H1 (cell line): ENCODE data around the gene ZNF385C. TPM values are rescaled to one million over a fixed set of nuclear protein-coding genes. Genes with fewer than 3 reads are reported as not detected.
A peak's percentile ranks its signal among the peaks of the same experiment; 100 is the strongest.

Experiments
- CTCF ChIA-PET: fragments of 300-600 bp; sonication (Branson Sonifier 250); formaldehyde crosslinking; loops from one replicate; lab custom pipeline; 2021; ENCODE audit not compliant: partially characterized antibody; lab: Charles Lee
- POLR2A ChIA-PET: fragments of 300-600 bp; sonication (Branson Sonifier 250); formaldehyde crosslinking; loops from one replicate; lab custom pipeline; 2021; ENCODE audit warnings: inconsistent platforms; ENCODE audit not compliant: partially characterized antibody; lab: Charles Lee
- DNase-seq, 2 experiments: peaks; one replicate each; pipeline versions ENCODE4 v3.0.0 to v3.0.0-alpha.2; 2010 to 2022; ENCODE audit warnings: low spot score in 2 of 2, low read depth in 1 of 2, mixed read lengths in 1 of 2
- FAIRE-seq: peaks from 2 replicates; lab custom pipeline; 2011; peaks lifted over from hg19 to GRCh38; lab: Jason Lieb, UNC
- H2AFZ ChIP-seq: 2 replicates; pipeline ENCODE4 v1.8.1; 2012; ENCODE audit warnings: low read length, inconsistent platforms
- H2AK5ac ChIP-seq: 2 replicates; pipeline ENCODE4 v1.6.1; 2013; ENCODE audit warnings: low read depth, low read length
- H2BK120ac ChIP-seq: replicated peaks from 2 replicates; pipeline ENCODE3; 2013; ENCODE audit warnings: low read depth, low read length, inconsistent platforms
- H2BK12ac ChIP-seq: 2 replicates; pipeline ENCODE4 v1.6.1; 2013; ENCODE audit warnings: low read depth, low read length
- H2BK15ac ChIP-seq: 2 replicates; pipeline ENCODE4 v1.6.1; 2013; ENCODE audit warnings: low read length
- H2BK20ac ChIP-seq: 2 replicates; pipeline ENCODE4 v1.6.1; 2013; ENCODE audit warnings: low read length
- H2BK5ac ChIP-seq: 2 replicates; pipeline ENCODE4 v1.6.1; 2013; ENCODE audit warnings: low read depth, low read length
- H3K14ac ChIP-seq: 2 replicates; pipeline ENCODE4 v1.6.1; 2013; ENCODE audit warnings: inconsistent platforms; ENCODE audit not compliant: insufficient read length
- H3K18ac ChIP-seq: 2 replicates; pipeline ENCODE4 v1.6.1; 2013; ENCODE audit warnings: low read length; ENCODE audit errors: extremely low read depth
- H3K23ac ChIP-seq: 2 replicates; pipeline ENCODE4 v1.6.1; 2013; ENCODE audit warnings: inconsistent platforms; ENCODE audit not compliant: insufficient read length
- H3K23me2 ChIP-seq: 2 replicates; pipeline ENCODE4 v1.6.1; 2013; ENCODE audit warnings: low read depth, low read length
- H3K27ac ChIP-seq: 2 replicates; pipeline ENCODE4 v1.6.1; 2011; ENCODE audit warnings: low read depth, low read length, inconsistent platforms
- H3K27me3 ChIP-seq, 4 experiments: replicated peaks in 1 of 4; 1 replicate in 1 of 4; 2 replicates in 3 of 4; pipeline versions ENCODE4 v1.6.1 to v1.8.1; 2011 to 2013; ENCODE audit warnings: low read length in 3 of 4, mild to moderate bottlenecking in 3 of 4, inconsistent platforms in 2 of 4, mixed read lengths in 2 of 4, moderate library complexity in 1 of 4; ENCODE audit not compliant: control insufficient read depth in 3 of 4, insufficient read depth in 3 of 4; ENCODE audit errors: extremely low read depth in 1 of 4
- H3K36me3 ChIP-seq, 4 experiments: 2 replicates each; pipeline versions ENCODE4 v1.6.1 to v1.8.1; 2011 to 2013; ENCODE audit warnings: mild to moderate bottlenecking in 4 of 4, low read length in 3 of 4, moderate library complexity in 2 of 4, control low read depth in 1 of 4, inconsistent platforms in 1 of 4; ENCODE audit not compliant: insufficient read depth in 4 of 4, control insufficient read depth in 2 of 4
- H3K4ac ChIP-seq: replicated peaks from 2 replicates; pipeline ENCODE3; 2013; ENCODE audit warnings: low read length, low read depth, mixed read lengths, inconsistent platforms; ENCODE audit not compliant: insufficient read length
- H3K4me1 ChIP-seq, 4 experiments: replicated peaks in 1 of 4; 1 replicate in 1 of 4; 2 replicates in 3 of 4; pipeline versions ENCODE4 v1.6.1 to v1.8.1; 2011 to 2013; ENCODE audit warnings: low read length in 3 of 4, inconsistent platforms in 2 of 4, mixed read lengths in 1 of 4; ENCODE audit not compliant: insufficient read depth in 4 of 4, control insufficient read depth in 3 of 4
- H3K4me2 ChIP-seq, 2 experiments: 2 replicates each; pipeline versions ENCODE4 v1.6.1 to v1.8.1; 2011 to 2013; ENCODE audit warnings: low read depth in 2 of 2, low read length in 2 of 2, control low read depth in 1 of 2, inconsistent platforms in 1 of 2, mild to moderate bottlenecking in 1 of 2; ENCODE audit not compliant: insufficient read depth in 1 of 2
- H3K4me3 ChIP-seq, 4 experiments: fragments of 200-600, 300-600 bp in 1 of 4; sonication (generic), shearing (Covaris generic), sonication (Bioruptor Twin) in 1 of 4; 2 replicates each; pipeline versions ENCODE4 v1.5.1 to v1.8.1; 2011 to 2016; ENCODE audit warnings: low read length in 4 of 4, low read depth in 3 of 4, control low read depth in 2 of 4, inconsistent platforms in 2 of 4, mild to moderate bottlenecking in 2 of 4, mixed read lengths in 1 of 4, moderate library complexity in 1 of 4; ENCODE audit not compliant: insufficient read depth in 2 of 4; ENCODE audit errors: extremely low read depth in 1 of 4
- H3K56ac ChIP-seq: replicated peaks from 2 replicates; pipeline ENCODE3; 2013; ENCODE audit warnings: low read depth, mild to moderate bottlenecking, mixed read lengths, low read length, inconsistent platforms; ENCODE audit not compliant: insufficient read length
- H3K79me1 ChIP-seq: 2 replicates; pipeline ENCODE4 v1.6.1; 2013; ENCODE audit warnings: low read depth, low read length, control low read depth
- H3K79me2 ChIP-seq, 2 experiments: 2 replicates each; pipeline versions ENCODE4 v1.6.1 to v1.8.1; 2012 to 2013; ENCODE audit warnings: low read length in 2 of 2, mild to moderate bottlenecking in 2 of 2, inconsistent platforms in 1 of 2; ENCODE audit not compliant: insufficient read depth in 2 of 2, control insufficient read depth in 1 of 2
- H3K9ac ChIP-seq, 4 experiments: replicated peaks in 1 of 4; 1 replicate in 1 of 4; 2 replicates in 3 of 4; pipeline versions ENCODE4 v1.6.1 to v1.8.1; 2011 to 2013; ENCODE audit warnings: low read depth in 3 of 4, low read length in 3 of 4, control low read depth in 2 of 4, mild to moderate bottlenecking in 2 of 4, moderate library complexity in 2 of 4, inconsistent platforms in 1 of 4; ENCODE audit errors: extremely low read depth in 1 of 4
- H3K9me3 ChIP-seq, 2 experiments: 2 replicates each; pipeline versions ENCODE4 v1.6.1 to v1.8.1; 2012 to 2013; ENCODE audit warnings: mild to moderate bottlenecking in 2 of 2, moderate library complexity in 2 of 2, control low read depth in 1 of 2, inconsistent platforms in 1 of 2, low read depth in 1 of 2, low read length in 1 of 2, mixed read lengths in 1 of 2; ENCODE audit not compliant: insufficient read depth in 2 of 2
- H4K20me1 ChIP-seq, 2 experiments: replicated peaks in 1 of 2; 2 replicates each; pipeline versions ENCODE3 to v1.8.1; 2011 to 2013; ENCODE audit warnings: inconsistent platforms in 2 of 2, low read length in 2 of 2, mild to moderate bottlenecking in 1 of 2; ENCODE audit not compliant: insufficient read depth in 2 of 2, control insufficient read depth in 1 of 2
- H4K5ac ChIP-seq: 2 replicates; pipeline ENCODE4 v1.6.1; 2013; ENCODE audit warnings: low read length, low read depth, mixed read lengths, inconsistent platforms; ENCODE audit not compliant: insufficient read length
- H4K8ac ChIP-seq: 2 replicates; pipeline ENCODE4 v1.8.0; 2013; ENCODE audit warnings: mild to moderate bottlenecking, moderate library complexity, low read length, inconsistent platforms; ENCODE audit not compliant: insufficient read depth; ENCODE audit errors: extremely low read depth
- H4K91ac ChIP-seq: replicated peaks from 2 replicates; pipeline ENCODE3; 2013; ENCODE audit warnings: low read length, mixed read lengths, inconsistent platforms; ENCODE audit not compliant: insufficient read length
- CEBPB ChIP-seq: IDR thresholded peaks from 2 replicates; pipeline ENCODE4 v1.6.1; 2012; ENCODE audit warnings: low read depth, low read length
- TCF12 ChIP-seq: IDR thresholded peaks from 2 replicates; pipeline ENCODE4 v1.6.1; 2011; ENCODE audit warnings: low read depth, mild to moderate bottlenecking, low read length
- WGBS, 2 experiments: shearing (Covaris generic) in 1 of 2; methylation state at CpG; one replicate each; pipeline versions ENCODE4 v1.1.6 to v1.1.7; 2013 to 2015; ENCODE audit warnings: low lambda C conversion rate in 2 of 2, mixed read lengths in 2 of 2, inconsistent platforms in 1 of 2, low coverage in 1 of 2, missing lambda C conversion rate in 1 of 2; ENCODE audit not compliant: insufficient replicate concordance in 2 of 2, insufficient coverage in 1 of 2, insufficient read length in 1 of 2; ENCODE audit errors: extremely low coverage in 1 of 2, missing lambda C conversion rate in 1 of 2; 5-methylcytosine and 5-hydroxymethylcytosine counted together
- polyA plus RNA-seq, 7 experiments: library from polyadenylated mRNA; depleted of rRNA in 3 of 7; stranded (reverse) in 5 of 7; unstranded in 2 of 7; fragments of >200 nt in 5 of 7; fragments of 200-250 nt in 2 of 7; gene quantifications; 1 replicate in 5 of 7; 2 replicates in 1 of 7; 4 replicates in 1 of 7; pipeline versions ENCODE4 v1.2.1 to v1.2.3, GENCODE V29; 2011 to 2013; ENCODE audit warnings: missing spikeins in 2 of 7, mixed read lengths in 2 of 7
- total RNA-seq: library from RNA; stranded (reverse); fragmentation: NEBNext Ultra II Directional; extraction: Animal tissue kit (Norgen Biotek cat#: 25700); gene quantifications from 2 replicates; pipeline ENCODE4 v1.2.1, GENCODE V29; 2021

Gene ZNF385C
- total and polyA plus RNA-seq, 2 of the 8 experiments (the other 6 are each of a cell fraction or from before 2014, with no cell fraction given): 3.9 to 6.1 TPM

DNA sequence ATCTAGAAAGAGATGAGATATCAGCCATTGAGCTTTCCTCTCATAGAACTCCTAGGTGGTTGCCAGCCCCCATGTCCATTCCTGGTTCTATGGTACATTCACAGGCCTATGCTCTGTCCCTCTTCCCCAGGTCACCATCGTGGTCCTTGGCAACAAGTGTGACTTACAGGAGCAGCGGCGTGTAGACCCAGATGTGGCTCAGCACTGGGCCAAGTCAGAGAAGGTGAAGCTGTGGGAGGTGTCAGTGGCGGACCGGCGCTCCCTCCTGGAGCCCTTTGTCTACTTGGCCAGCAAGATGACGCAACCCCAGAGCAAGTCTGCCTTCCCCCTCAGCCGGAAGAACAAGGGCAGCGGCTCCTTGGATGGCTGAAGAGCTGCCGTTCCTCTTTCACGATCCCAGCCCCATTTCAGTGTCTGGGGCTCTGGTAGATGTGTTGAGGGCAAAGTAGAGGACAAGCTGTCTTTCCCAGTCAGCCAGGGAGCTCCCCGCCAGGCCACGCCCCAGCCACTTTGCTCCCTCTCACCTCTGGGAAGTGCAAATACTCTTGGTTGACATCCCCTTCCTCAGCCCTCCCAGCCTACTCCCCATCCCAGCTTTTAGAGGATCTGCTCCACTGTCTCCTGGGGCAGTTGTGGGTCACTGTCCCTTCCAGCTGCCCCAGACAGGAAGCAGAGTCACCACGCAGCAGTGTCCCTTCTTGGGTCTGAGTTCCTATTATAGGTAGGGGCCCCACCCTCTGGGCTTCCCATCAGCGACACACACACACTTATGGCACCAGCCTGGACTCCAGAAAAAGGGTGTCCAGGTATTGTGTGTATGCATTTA lies 74.5 kb downstream of the ZNF385C start:
- POLR2A ChIA-PET: interaction anchor here (0.7 to 6.0 kb wide), 10 partner anchors 7 to 500 kb away, joined by 4 to 51 read pairs (median 4); partner anchors contain the start of genes CNP, DHX58, DNAJC7 and ZNF385C
- no peak for FAIRE-seq

More for the DNA sequence above, 74.5 kb downstream of the ZNF385C start:
- Histone ChIP-seq H3K23ac (no peak overlapping the region), H3K27ac (no peak overlapping the region), H2BK120ac (no peak overlapping the region), H2AK5ac (no peak overlapping the region; the same call in 1 of the 2 replicates), H3K18ac (no peak overlapping the region; the same call in 1 of the 2 replicates), H3K79me2 (peaks cover 7 to 15% of the 10 kb centered on the region in 2 experiments), H4K8ac (peak overlapping the region; percentile 22; the same call in 1 of the 2 replicates), H3K23me2 (peaks cover 6% of the 10 kb centered on the region; the same call in 1 of the 2 replicates), H4K20me1 (no peaks in the 10 kb centered on the region), H2BK15ac (no peak overlapping the region), H2BK5ac (peak overlapping the region; percentile 56; the same call in 1 of the 2 replicates), H4K91ac (no peak overlapping the region), H3K4ac (no peak overlapping the region), H3K56ac (no peak overlapping the region), H3K4me1 (peaks cover 2 to 16% (median 5%) of the 10 kb centered on the region in 4 experiments), H3K27me3 (no peaks in the 10 kb centered on the region), H4K5ac (no peak overlapping the region), H3K4me3 (no peak overlapping the region), H2BK12ac (no peak overlapping the region), H3K14ac (no peak overlapping the region), H2BK20ac (no peak overlapping the region), H3K9ac (no peak overlapping the region)
- WGBS, 2 experiments: 89% methylated on average over 15 of the region's 15 CpGs; no CpG with 5 or more reads in 1 of the 2 experiments
- peak; percentile 62 for TF ChIP-seq CEBPB
- TF ChIP-seq TCF12: no peak
- TF ChIP-seq, all 59 proteins: peak for 1
- peaks cover 13 to 30% (median 15%) of the 10 kb centered on the region in 4 experiments; a peak in 6 of 8 replicates for H3K36me3 ChIP-seq
- DNase-seq: no peak
- 0 out of 2 replicates have a peak, but pooled peaks cover 2% of the 10 kb centered on the region for H3K79me1 ChIP-seq
- H3K9me3 ChIP-seq: no peaks in the 10 kb centered on the region
- no peak overlapping the region for H2AFZ ChIP-seq
- H3K4me2 ChIP-seq: no peak overlapping the region
- CTCF ChIA-PET: interaction anchor here (0.5 to 38.8 kb wide), 20 partner anchors 7 to 504 kb away, joined by 3 to 1084 read pairs (median 4); partner anchors contain the start of genes DHX58, DNAJC7, HSPB9 and KAT2A
